HG03460 (cell line): Measurements from ENCODE around the gene DAB1.

Experiments
- ATAC-seq: cut with Tn5 transposase; IDR thresholded peaks from one replicate; pipeline ENCODE4 v1.9.1; 2021; ENCODE audit not compliant: unreplicated experiment

Gene DAB1

GRCh38 chr1:56992318-56993125 is 431.3 kb downstream of the DAB1 start:
- ATAC-seq, result no peak

DNA sequence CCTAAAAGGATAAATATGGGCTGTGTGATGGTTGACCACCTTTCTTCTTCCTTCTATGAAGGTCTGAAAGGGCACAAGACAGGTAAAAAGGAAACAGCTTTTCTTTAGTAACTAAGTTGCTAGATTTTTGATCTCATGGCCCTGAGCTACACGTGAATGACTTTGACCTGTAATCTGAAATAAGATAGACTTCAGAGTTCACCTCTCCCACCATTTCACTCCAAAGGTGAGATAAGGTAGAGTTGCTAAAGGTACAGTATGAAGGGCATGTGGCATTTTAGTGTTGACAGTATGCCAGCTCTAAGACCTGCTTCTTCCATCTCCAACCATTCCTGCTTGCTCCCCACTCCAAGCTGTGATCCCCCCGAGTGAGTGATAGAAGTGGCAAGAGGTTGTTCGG is 432.3 kb downstream of the DAB1 start:
- ATAC-seq, result no peak

DNA sequence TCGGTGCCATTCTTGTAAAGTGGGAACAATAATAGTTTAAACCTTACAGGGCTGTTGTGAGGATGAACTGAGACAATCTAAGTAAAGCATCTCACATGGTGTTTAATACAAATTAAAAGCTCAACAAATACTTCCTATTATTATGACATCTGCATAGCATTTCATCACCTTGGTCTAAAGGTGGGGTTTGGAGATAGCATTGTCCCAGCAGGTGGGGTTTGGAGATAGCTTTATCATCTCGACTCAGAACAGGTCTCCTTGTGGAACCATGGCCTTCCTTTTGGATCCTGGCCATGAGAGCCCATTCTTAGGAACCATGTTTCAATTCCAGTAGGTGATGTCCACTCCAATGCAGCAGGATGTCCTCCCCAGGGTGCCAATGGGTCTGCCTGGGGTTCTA is 437.5 kb downstream of the DAB1 start:
- ATAC-seq, result no peak

DNA sequence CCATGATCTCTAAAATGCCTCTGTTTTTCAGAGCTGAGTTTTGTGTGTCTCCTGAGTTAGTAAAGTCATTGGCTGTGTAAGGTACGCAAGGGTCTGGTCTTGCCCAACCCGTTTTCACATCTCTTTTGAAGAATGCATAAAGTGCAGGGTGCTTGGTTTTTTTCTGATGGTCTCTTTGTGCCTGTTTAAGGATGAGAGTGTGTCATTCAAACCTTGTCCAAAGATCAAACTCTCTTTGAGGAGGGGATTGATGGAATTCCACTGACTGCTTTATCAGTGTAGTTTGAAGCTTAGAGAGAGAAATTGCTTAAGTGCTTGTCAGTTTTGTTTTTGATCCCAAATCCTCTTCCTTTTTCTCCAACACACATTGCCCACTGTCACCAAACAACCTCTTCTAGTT is 438.0 kb downstream of the DAB1 start:
- no peak for ATAC-seq

GRCh38 chr1:56983484-56983883 is 440.4 kb downstream of the DAB1 start:
- no peak for ATAC-seq

DNA sequence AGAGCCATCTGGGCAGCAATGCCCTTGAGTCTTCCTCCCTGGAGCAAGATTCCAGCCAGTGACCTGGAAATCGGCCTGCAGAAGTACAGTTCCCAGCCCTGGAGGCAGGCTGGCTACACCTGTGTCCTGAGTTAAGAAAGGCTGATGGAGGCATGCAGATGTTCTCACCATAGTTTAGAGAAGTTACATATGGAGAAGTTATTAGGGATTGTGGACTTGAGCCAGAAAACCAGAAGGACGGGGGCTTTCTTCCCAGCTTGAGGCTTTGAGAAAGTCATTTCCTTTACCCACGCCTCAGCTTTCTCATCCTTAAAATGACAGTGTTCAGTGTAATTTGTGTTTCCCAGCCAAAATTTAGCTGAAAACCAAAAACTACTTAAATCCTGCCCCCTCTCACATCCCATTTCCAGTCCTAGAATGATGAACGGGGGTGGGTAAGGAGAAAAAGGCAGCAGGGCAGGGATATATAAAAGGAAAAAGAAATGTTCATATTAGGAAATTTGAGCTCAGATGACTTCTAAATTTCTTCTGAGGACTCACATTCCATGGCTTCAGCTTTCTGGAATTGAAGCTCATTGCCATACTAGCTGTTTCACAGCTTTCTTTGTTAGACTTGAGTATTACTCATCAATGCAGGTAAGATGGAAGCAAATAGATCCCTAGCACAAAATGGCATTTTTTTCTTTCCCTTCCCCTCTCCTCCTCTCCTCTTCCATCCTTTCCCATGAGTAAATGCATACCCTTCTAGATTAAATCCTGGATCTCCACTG is 443.7 kb downstream of the DAB1 start:
- no peak for ATAC-seq

DNA sequence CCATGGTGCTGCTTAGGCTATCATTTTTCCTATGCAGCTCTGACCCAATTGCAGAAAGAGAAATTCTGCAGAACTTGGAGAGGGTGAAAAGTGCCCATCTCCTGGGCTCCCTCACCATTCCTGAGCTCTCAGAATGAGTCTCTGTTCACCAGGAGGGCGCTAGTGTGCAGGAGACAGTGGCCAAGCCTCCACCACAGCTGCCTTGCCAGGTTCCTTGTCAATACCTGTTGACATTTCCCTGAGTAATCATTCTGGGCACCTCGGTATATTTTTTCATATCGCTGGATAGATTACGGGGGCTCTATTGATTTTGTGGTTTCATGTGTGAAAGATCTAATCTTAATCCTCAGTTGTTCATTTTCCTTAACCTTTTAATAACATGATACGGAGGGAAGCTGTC is 445.0 kb downstream of the DAB1 start:
- ATAC-seq, result no peak

- ATAC-seq, result no peak
Measured at GRCh38 chr1:56977910-56978309, 445.9 kb downstream of the DAB1 start.

- no peak for ATAC-seq
Measured at GRCh38 chr1:56975446-56975845, 448.4 kb downstream of the DAB1 start.

DNA sequence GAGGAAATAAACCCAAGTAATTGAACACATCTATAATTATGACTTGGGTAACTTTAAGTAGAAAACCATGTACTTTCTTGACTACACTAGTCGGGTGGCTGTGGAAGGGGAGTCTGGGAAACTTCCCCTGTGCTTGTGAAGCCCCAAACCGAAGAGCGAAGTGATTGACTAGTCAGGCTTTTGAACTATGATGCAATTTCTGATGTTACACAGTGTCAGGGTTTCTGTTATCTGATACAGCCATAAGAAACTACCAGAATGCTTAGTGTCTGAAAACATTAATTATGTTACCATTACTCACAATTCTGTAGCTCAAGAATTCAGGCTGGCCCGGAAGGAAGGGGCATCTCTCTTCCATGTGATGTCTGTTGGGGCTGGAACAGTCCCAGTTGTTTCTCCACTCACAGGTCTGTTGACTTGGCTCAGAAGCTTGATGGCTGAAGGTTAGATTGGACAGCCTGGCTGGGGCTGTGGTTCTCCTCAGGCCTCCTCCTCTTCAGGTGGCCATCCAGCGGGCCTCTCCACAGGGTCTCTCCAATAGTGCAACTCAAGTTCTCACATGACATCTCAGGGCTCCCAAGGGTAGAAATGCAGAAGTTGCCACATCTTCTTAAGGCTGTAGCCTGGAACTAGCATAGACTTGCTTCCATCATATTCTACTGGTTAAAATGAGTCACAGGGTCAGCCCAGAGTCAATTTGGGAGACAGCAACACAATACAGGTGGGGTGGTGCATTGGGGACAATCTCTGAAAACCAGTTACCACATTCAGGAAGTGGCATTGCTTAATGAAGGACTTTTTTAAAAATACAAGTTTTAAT is 449.7 kb downstream of the DAB1 start:
- ATAC-seq, result no peak

DNA sequence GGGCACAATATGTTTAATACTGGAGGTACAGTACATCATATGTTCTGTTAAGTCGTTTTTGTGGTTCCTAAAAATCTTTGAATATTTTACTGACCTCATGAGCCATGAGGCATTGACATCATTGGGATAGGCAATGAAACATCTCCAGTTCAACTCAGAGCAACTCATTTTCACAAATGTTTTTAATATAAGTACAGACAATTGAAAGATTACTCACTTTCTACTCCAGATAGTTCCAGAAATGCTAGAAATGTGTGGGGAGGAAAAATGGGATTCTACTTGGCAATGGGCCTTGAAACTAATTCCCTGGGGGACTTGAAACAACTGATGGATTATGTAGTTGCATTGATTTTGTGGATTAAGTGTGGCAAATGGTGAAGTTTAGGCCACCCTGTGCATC is 450.9 kb downstream of the DAB1 start:
- ATAC-seq, result no peak

DNA sequence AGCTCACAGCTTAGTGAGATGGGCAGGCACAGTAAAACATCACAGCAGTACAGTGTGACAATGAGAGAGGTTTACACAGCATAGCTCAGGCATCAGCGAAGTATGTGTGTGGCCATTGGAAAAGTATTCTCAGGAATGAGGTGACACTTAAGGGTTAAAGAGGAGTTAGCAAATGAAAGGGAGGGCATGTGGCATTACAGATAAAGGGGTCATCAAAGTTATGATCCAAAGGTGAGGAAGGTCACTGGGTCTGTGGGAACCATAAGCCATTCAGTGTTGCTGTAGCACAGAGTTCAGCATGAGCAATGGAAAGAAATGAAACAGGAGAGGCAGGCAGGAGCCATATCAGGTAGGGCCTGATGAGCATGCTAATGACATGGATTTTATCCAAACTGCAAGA is 453.6 kb downstream of the DAB1 start:
- no peak for ATAC-seq

GRCh38 chr1:56968878-56969495 is 454.9 kb downstream of the DAB1 start:
- ATAC-seq, result no peak

- ATAC-seq, result no peak
Measured at GRCh38 chr1:56967900-56968832, 455.7 kb downstream of the DAB1 start.

DNA sequence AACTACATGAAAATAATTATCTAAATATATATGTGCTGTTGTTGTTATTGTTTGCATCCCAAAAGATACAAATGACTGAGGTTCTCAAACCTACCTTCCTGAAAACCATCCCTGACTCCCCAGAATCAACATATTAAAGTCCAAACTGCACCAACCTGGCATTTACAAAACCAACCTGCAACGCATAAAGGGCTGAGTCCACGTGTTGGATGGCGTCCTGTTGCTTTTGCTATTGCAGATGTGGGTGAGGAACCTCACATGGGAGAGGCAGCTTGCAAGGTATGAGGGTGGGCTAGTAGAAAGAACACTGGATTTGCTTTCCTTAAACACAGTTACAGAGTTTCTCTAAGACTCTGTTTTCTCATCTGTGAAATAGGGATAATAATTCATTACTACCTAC is 456.5 kb downstream of the DAB1 start:
- no peak for ATAC-seq

DNA sequence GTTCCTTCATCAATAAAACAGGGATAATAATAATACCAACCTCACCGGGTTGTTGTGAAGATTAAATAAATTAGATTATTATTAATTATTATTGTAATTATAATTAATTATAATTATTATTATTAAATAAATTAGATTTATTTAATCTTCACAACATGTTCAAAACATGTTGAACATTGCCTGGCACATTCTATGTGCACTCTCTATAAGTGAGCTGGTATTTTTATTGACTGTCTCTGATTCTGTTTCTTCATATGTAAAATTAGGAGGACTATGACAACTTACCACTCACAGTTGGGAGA is 457.2 kb downstream of the DAB1 start:
- no peak for ATAC-seq

DNA sequence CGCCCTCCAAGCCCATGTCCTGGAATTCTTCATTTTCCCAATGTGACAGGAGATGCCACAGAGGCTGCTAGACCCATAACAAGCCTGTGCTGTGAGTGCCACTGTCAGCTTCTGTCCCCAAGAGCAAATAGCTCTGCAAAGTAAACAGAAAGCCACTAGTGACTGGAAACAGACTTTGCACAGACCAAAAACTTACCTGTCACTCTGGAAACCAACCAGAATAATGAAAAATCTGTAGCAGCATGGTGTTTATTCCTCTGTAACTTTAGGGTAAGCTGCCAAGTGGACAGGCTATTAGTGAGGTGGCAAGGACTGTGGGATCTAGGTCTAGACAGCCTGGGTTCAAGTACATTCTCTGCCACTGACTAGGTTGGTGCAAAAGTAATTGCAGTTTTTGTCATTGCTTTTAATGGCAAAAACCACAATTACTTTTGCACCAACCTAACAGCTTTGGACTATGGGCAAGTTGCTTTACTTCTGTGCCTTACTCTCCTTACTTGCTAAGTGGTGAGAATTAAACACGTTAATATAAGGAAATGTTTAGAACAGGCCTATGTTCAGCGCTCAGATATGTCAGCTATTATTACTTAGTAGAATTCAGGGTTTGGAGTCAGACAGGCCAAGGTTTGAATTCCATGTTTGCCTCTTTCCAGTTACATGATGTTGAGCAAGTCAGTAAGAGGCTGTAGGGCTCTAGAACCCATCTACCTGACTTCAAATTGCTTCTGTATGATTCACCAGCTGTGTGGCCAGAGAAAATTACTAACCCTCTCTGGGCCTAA is 457.8 kb downstream of the DAB1 start, which contains the start of gene C8B:
Gene C8B, minus strand, starts transcription at position 100 of the 782 bp plus-strand sequence. Its CDS starts 67 bp downstream, at position 33.
- ATAC-seq, result no peak

- no peak for ATAC-seq
Measured at GRCh38 chr1:56965191-56965590, 458.7 kb downstream of the DAB1 start.

DNA sequence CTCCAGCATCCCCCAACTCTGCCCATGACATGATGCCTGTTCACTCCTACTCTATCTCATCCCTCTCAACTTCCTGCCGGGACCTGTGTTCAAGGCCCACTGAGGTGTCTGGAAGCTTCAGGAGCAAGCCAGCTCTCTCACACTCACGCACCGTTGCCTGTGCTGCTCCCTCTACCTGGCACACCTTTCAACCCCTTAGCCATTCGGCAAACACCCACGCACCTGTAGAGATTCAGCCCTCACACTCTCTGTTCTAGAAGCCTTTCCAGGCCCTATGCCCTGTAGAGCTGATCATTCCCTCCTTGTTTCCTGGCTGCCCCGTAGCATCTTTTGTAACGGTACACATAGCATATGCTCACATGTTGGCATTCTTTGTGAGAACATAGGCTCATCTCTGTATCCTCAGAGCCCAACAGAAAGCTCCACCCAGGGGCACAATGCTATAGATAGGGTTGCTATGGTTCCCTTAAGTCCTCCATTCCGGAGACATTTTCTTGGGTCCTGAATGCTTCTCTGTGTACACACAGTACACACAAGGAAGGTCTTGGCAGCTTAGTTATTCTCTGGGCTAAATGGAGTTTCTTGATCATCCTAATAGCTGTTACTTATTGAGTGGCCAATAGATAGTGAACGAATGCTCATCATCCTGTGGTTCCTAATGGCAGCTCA is 459.4 kb downstream of the DAB1 start:
- ATAC-seq, result no peak
